ENCODE results near the gene SETD1A. TPM values are rescaled to one million over a fixed set of nuclear protein-coding genes. Genes with fewer than 3 reads are reported as not detected.
"Not testable (repeated sequence)": the region's sequence is repeated elsewhere in the genome, so short reads cannot be mapped to it uniquely, and the experiment has no call there.

Gene SETD1A
- total RNA-seq, 1 experiment from 2014 or later, result 4.3 TPM

DNA sequence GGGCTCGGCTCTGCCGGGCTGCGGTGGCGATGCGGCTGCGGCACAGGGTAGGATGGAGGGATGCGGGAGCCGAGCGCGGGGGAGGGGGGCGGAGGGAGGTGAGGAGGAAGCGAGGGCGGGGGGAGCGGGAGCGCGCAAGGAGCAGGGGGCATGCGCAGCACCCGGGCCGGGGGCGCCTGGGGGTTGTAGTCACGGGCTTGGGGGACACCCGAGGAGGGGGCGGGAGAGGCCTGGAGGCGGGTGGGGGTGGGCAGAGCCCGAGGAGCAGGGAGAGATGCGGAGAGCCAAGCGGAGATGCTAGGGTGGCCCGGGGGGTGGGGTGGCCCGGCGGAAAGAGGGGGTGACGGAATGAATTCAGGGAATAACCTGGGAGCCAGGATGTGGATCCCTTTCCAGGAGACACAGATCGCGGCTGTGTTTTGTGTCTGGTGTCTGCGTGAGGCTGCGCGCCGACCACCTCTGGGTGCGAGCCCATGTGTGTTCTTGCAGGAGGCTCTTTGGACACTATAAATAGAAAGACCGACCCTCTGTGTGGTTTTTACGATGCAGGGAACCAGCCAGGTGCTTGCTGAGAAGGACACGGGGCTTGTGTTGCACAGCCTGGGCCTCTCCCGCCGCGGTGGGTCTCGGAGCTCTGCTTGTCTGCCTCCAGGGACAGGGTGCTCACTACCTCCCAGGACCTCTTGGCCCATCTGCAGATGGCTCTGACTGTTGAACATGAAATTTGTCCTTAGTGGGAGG is 53.2 kb downstream of the SETD1A start, which contains the start of gene STX1B:
Gene STX1B, minus strand, starts transcription at position 54 of the 741 bp plus-strand sequence. CDS start 242 bp downstream, outside the sequence.
- no peak within 1 kb of the TSS for H2AFZ ChIP-seq (ENCODE audit: low read length)

DNA sequence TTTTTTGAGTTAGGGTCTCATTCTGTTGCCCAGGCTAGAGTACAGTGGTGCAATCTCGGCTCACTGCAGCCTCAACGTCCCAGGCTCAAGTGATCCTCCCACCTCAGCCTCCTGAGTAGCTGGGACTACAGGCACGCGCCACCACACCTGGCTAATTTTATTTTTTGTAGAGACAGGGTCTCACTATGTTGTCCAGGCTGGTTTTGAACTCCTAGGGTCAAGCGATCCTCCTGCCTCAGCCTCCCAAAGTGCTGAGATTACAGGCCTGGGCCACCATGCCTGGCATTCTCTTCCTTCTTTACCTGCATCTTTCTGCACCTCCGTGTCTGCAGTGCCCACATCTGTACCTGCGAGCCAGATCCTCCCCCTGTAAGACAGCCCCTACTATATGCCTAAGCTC is 54.3 kb downstream of the SETD1A start:
- not testable (repeated sequence) for H3K4me1 ChIP-seq (ENCODE audit: low read length); H4K20me1 ChIP-seq (ENCODE audit: insufficient read depth, low read depth, low read length); H3K9ac ChIP-seq (ENCODE audit: low read length); H3K4me2 ChIP-seq (ENCODE audit: low read depth, low read length, poor library complexity, severe bottlenecking); H3K9me3 ChIP-seq (ENCODE audit: low read length); H3K79me2 ChIP-seq (ENCODE audit: low read length); H3K36me3 ChIP-seq (ENCODE audit: insufficient read depth, low read length); H3K27me3 ChIP-seq (ENCODE audit: low read length); H3K4me3 ChIP-seq (ENCODE audit: low read length); H3K9me2 ChIP-seq (replicated peaks; ENCODE audit: insufficient read depth, low read length); H2AFZ ChIP-seq (ENCODE audit: low read length); DNase-seq; H3K27ac ChIP-seq (ENCODE audit: low read length)

More for the DNA sequence above, 53.2 kb downstream of the SETD1A start, which contains the start of gene STX1B:
- H3K9ac ChIP-seq (ENCODE audit: low read length), result no peak within 1 kb of the TSS
- H3K9me3 ChIP-seq (ENCODE audit: low read length), result no peaks in the 10 kb centered on the region
- H3K4me3 ChIP-seq (ENCODE audit: low read length), result no peak within 1 kb of the TSS
- H3K36me3 ChIP-seq (ENCODE audit: insufficient read depth, low read length), result no peaks in the 10 kb centered on the region
- H4K20me1 ChIP-seq (ENCODE audit: insufficient read depth, low read depth, low read length), result no peaks in the 10 kb centered on the region
- no peak within 1 kb of the TSS for H3K27ac ChIP-seq (ENCODE audit: low read length)
- no peak within 1 kb of the TSS for H3K4me2 ChIP-seq (ENCODE audit: low read depth, low read length, poor library complexity, severe bottlenecking)
- H3K9me2 ChIP-seq (replicated peaks; ENCODE audit: insufficient read depth, low read length), result no peaks in the 10 kb centered on the region
- no peaks in the 10 kb centered on the region for H3K79me2 ChIP-seq (ENCODE audit: low read length)
- H3K4me1 ChIP-seq (ENCODE audit: low read length), result no peaks in the 10 kb centered on the region
- H3K27me3 ChIP-seq (ENCODE audit: low read length), result no peaks in the 10 kb centered on the region
- DNase-seq, result no peak

DNA sequence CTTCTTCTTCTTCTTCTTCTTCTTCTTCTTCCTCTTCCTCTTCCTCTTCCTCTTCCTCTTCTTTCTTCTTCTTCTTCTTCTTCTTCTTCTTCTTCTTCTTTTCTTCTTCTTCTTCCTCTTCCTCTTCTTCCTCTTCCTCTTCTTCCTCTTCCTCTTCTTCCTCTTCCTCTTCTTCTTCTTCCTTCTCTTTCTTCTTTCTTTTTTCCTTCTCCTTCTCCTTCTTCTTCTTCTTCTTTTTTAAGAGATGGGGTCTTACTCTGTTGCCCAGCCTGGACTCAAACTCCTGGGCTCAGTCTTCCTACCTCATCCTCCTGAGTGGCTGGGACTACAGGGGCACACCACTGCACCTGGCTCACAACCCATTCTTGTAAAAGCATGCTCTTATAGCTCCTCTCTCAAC is 55.7 kb downstream of the SETD1A start:
- H3K4me1 ChIP-seq (ENCODE audit: low read length), result not testable (repeated sequence)

DNA sequence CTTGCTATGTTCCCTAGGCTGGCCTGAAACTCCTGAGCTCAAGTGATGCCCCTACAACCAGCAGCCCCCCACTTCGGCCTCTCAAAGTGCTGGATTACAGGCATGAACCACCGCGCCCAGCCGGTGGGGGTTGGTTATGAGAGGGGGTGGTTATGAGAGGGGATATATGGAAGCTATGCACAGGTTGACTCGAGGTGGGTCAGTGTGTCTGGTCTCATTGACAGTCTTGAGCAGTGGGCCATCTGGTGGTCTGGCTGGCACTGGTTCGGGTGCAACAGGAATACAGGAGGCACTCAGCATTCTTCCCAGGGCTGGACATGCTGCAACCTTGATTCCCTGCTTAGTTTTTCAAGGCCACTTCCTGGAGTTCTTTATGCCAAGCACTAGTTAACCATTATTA is 58.5 kb downstream of the SETD1A start:
- Histone ChIP-seq H3K9me3 (ENCODE audit: low read length) (no peaks in the 10 kb centered on the region), H3K4me3 (ENCODE audit: low read length) (no peak overlapping the region), H3K9me2 (replicated peaks; ENCODE audit: insufficient read depth, low read length) (no peaks in the 10 kb centered on the region), H3K36me3 (ENCODE audit: insufficient read depth, low read length) (no peaks in the 10 kb centered on the region), H3K4me1 (ENCODE audit: low read length) (no peaks in the 10 kb centered on the region), H3K4me2 (ENCODE audit: low read depth, low read length, poor library complexity, severe bottlenecking) (no peak overlapping the region), H2AFZ (ENCODE audit: low read length) (no peak overlapping the region), H3K9ac (ENCODE audit: low read length) (no peak overlapping the region), H3K27ac (ENCODE audit: low read length) (no peak overlapping the region), H3K27me3 (ENCODE audit: low read length) (no peaks in the 10 kb centered on the region), H4K20me1 (ENCODE audit: insufficient read depth, low read depth, low read length) (no peaks in the 10 kb centered on the region), H3K79me2 (ENCODE audit: low read length) (no peaks in the 10 kb centered on the region)
- DNase-seq, result no peak

More for the DNA sequence above, 55.7 kb downstream of the SETD1A start:
- H3K4me2 ChIP-seq (ENCODE audit: low read depth, low read length, poor library complexity, severe bottlenecking); H4K20me1 ChIP-seq (ENCODE audit: insufficient read depth, low read depth, low read length); H3K79me2 ChIP-seq (ENCODE audit: low read length); H3K27ac ChIP-seq (ENCODE audit: low read length); DNase-seq; H3K9ac ChIP-seq (ENCODE audit: low read length); H3K9me3 ChIP-seq (ENCODE audit: low read length); H3K36me3 ChIP-seq (ENCODE audit: insufficient read depth, low read length); H3K9me2 ChIP-seq (replicated peaks; ENCODE audit: insufficient read depth, low read length); H3K27me3 ChIP-seq (ENCODE audit: low read length); H3K4me3 ChIP-seq (ENCODE audit: low read length); H2AFZ ChIP-seq (ENCODE audit: low read length): not testable (repeated sequence)

DNA sequence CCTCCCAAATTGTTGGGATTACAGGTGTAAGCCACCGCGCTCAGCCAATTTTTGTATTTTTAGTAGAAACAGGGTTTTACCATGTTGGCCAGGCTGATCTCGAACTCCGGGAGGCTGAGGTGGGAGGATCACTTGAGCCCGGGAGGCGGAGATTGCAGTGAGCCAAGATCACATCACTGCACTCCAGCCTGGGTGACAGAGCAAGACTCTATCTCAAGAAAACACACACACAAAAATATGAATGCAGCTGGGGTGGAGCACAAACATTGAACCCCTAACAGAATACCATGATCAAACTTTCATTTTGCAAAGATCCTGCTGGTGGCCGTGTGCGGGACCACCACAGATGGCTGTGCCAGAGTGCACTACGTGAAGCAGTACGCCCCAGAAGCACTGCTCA is 60.2 kb downstream of the SETD1A start:
- H3K79me2 ChIP-seq (ENCODE audit: low read length); H3K9me3 ChIP-seq (ENCODE audit: low read length); H3K9ac ChIP-seq (ENCODE audit: low read length); H3K36me3 ChIP-seq (ENCODE audit: insufficient read depth, low read length); DNase-seq; H3K4me1 ChIP-seq (ENCODE audit: low read length); H3K9me2 ChIP-seq (replicated peaks; ENCODE audit: insufficient read depth, low read length); H2AFZ ChIP-seq (ENCODE audit: low read length); H3K4me3 ChIP-seq (ENCODE audit: low read length); H3K4me2 ChIP-seq (ENCODE audit: low read depth, low read length, poor library complexity, severe bottlenecking); H3K27ac ChIP-seq (ENCODE audit: low read length); H3K27me3 ChIP-seq (ENCODE audit: low read length); H4K20me1 ChIP-seq (ENCODE audit: insufficient read depth, low read depth, low read length): not testable (repeated sequence)

DNA sequence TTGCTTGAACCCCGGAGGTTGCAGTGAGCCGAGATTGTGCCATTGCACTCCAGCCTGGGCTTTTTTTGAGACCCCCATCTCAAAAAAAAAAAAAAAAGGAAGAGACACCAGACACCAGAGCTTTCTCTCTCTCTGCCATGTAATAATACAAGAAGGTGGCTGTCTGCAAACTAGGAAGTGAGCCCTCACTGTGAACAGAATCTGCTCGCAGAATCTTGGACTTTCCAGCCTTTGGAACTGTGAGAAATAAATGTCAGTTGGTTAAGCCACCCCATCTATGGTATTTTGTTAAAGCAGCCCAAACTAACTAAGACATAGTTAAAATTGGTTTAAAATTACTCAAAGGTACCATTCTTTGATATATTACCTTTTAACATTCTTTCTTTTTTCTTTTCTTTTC is 63.0 kb downstream of the SETD1A start:
- H3K9me3 ChIP-seq (ENCODE audit: low read length), result no peaks in the 10 kb centered on the region
- no peak overlapping the region for H3K4me2 ChIP-seq (ENCODE audit: low read depth, low read length, poor library complexity, severe bottlenecking)
- no peak overlapping the region for H3K27ac ChIP-seq (ENCODE audit: low read length)
- H3K79me2 ChIP-seq (ENCODE audit: low read length), result no peaks in the 10 kb centered on the region
- H3K4me1 ChIP-seq (ENCODE audit: low read length), result no peaks in the 10 kb centered on the region
- H3K9me2 ChIP-seq (replicated peaks; ENCODE audit: insufficient read depth, low read length), result no peaks in the 10 kb centered on the region
- H4K20me1 ChIP-seq (ENCODE audit: insufficient read depth, low read depth, low read length), result no peaks in the 10 kb centered on the region
- no peak overlapping the region for H2AFZ ChIP-seq (ENCODE audit: low read length)
- H3K9ac ChIP-seq (ENCODE audit: low read length), result no peak overlapping the region
- no peak for DNase-seq
- no peak overlapping the region for H3K4me3 ChIP-seq (ENCODE audit: low read length)
- no peaks in the 10 kb centered on the region for H3K36me3 ChIP-seq (ENCODE audit: insufficient read depth, low read length)
- H3K27me3 ChIP-seq (ENCODE audit: low read length), result no peaks in the 10 kb centered on the region

DNA sequence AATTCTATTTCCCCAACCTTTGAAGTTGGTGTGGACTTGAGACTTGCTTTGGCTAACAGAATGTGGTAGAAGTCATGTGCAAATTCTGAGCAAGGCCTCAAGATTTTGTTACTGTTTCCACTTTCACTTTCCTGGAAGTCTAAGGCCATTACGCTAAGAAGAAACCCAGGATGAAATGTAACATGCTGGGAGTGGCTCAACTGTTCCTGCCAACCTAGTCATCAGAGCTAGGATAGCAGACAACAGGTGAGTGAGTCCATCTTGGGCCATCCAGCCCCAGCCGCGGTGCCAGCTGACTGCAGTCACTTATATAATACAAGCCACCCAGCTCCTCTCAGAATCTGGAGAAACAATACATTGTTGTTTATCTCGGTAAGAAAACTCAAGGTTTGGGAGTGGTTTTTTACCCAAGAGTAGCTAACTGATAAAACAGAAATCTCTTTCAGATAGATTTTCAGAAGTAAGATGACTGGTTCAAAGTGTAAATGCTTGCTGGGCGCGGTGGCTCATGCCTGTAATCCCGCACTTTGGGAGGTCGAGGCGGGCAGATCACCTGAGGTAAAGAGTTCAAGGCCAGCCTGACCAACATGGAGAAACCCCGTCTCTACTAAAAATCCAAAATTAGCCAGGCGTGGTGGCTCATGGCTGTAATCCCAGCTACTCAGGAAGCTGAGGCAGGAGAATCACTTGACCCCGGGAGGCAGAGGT is 65.1 kb downstream of the SETD1A start:
- Histone ChIP-seq H3K9ac (ENCODE audit: low read length) (no peak overlapping the region), H3K4me3 (ENCODE audit: low read length) (no peak overlapping the region), H3K79me2 (ENCODE audit: low read length) (no peaks in the 10 kb centered on the region), H4K20me1 (ENCODE audit: insufficient read depth, low read depth, low read length) (no peaks in the 10 kb centered on the region), H3K4me2 (ENCODE audit: low read depth, low read length, poor library complexity, severe bottlenecking) (no peak overlapping the region), H3K36me3 (ENCODE audit: insufficient read depth, low read length) (no peaks in the 10 kb centered on the region), H3K27me3 (ENCODE audit: low read length) (no peaks in the 10 kb centered on the region), H2AFZ (ENCODE audit: low read length) (no peak overlapping the region), H3K4me1 (ENCODE audit: low read length) (no peaks in the 10 kb centered on the region), H3K9me2 (replicated peaks; ENCODE audit: insufficient read depth, low read length) (no peaks in the 10 kb centered on the region), H3K9me3 (ENCODE audit: low read length) (no peaks in the 10 kb centered on the region), H3K27ac (ENCODE audit: low read length) (no peak overlapping the region)
- no peak for DNase-seq

DNA sequence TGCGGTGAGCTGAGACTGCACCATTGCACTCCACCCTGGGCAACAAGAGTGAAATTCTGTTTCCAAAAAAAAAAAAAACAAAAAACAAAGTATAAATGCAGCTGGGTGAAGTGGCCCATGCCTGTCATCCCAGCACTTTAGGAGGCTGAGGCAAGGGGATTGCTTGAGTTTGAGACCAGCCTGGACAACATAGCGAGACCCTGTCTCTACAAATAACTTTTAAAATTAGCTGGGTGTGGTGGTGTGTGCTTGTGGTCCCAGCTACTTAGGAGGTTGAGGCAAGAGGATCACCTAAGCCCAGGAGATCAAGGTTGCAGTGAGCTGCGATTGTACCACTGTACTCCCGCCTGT is 65.7 kb downstream of the SETD1A start:
- H2AFZ ChIP-seq (ENCODE audit: low read length), result no peak overlapping the region
- H3K4me3 ChIP-seq (ENCODE audit: low read length), result no peak overlapping the region
- no peaks in the 10 kb centered on the region for H4K20me1 ChIP-seq (ENCODE audit: insufficient read depth, low read depth, low read length)
- H3K9me3 ChIP-seq (ENCODE audit: low read length), result no peaks in the 10 kb centered on the region
- no peak for DNase-seq
- no peak overlapping the region for H3K4me2 ChIP-seq (ENCODE audit: low read depth, low read length, poor library complexity, severe bottlenecking)
- H3K79me2 ChIP-seq (ENCODE audit: low read length), result no peaks in the 10 kb centered on the region
- H3K27me3 ChIP-seq (ENCODE audit: low read length), result no peaks in the 10 kb centered on the region
- no peaks in the 10 kb centered on the region for H3K4me1 ChIP-seq (ENCODE audit: low read length)
- H3K27ac ChIP-seq (ENCODE audit: low read length), result no peak overlapping the region
- no peak overlapping the region for H3K9ac ChIP-seq (ENCODE audit: low read length)
- no peaks in the 10 kb centered on the region for H3K9me2 ChIP-seq (replicated peaks; ENCODE audit: insufficient read depth, low read length)
- H3K36me3 ChIP-seq (ENCODE audit: insufficient read depth, low read length), result no peaks in the 10 kb centered on the region
